GM19372 (cell line): Measurements from ENCODE around the gene CRB3.

Experiments used
- ATAC-seq: cut with Tn5 transposase; IDR thresholded peaks from one replicate; pipeline ENCODE4 v1.9.1; 2021; ENCODE audit warnings: mild to moderate bottlenecking, low read depth, moderate library complexity; ENCODE audit not compliant: unreplicated experiment

The CRB3 gene

DNA sequence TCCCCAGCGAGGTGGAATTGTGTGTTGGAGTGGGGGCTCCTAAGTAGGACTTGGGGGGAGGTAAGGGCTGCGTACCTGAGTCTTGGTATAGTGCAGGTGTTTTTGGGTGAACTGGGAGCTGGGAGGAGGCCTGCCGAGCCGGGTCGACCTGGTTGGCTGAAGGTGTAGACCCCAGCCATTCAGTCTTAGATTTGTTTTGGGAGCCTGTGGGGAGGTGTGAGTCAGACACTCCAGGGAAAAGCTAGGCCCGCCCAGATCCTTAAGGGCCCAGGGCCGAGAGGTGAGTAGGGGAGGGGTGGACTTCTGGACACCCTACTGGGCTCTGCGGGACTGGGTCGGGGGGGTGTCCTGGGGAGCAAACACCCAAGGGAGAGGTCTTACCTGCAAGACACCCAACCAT is 935 bp downstream of the CRB3 start:
- no peak for ATAC-seq

GRCh38 chr19:6465663-6466062 is 1.6 kb downstream of the CRB3 start:
- no peak for ATAC-seq

DNA sequence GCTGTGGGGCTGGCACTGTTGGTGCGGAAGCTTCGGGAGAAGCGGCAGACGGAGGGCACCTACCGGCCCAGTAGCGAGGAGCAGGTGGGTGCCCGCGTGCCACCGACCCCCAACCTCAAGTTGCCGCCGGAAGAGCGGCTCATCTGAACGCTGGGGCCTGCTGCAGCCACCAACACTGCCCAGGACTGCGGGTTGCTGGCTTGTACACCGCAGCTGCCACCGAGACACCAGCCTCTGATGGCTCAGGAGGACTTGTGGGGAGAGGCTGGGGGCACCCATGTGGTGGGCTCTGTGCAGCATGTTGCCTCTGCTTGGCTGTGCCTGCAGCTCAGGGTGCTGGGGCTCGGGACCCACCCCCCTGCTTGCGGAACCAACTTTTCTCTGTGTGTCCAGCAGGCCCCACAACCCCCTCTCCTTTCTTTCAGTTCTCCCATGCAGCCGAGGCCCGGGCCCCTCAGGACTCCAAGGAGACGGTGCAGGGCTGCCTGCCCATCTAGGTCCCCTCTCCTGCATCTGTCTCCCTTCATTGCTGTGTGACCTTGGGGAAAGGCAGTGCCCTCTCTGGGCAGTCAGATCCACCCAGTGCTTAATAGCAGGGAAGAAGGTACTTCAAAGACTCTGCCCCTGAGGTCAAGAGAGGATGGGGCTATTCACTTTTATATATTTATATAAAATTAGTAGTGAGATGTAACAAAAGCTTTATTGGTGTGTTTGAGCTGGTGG is 2.6 kb downstream of the CRB3 start:
- ATAC-seq: no peak

- ATAC-seq: no peak
These were observed 3.3 kb downstream of the CRB3 start for GRCh38 chr19:6467384-6467783.

- no peak for ATAC-seq
These were observed 6.1 kb downstream of the CRB3 start for GRCh38 chr19:6470173-6470572.

- no peak for ATAC-seq
These were observed 7.0 kb downstream of the CRB3 start for GRCh38 chr19:6471076-6471475.

DNA sequence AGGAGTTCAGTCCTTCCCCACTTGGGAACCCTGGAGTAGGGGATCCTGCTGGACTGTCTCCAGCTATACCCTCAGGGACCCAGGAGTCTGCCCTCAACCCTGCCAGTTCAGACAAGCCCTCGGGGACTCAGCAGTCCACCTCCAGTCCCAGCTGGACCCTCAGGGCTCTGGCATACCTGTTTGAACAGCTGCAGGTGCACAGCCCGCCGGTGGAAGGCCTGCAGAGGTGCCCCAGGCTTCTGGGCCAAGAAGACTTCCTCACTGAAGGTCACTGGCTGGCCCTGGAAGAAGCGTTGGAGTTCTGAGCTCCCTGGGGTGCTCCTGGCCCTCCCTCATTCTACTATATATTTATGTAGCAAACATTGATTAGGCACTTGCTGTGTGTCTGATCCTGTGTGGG is 8.6 kb downstream of the CRB3 start:
- ATAC-seq: no peak

GRCh38 chr19:6473647-6474046 is 9.6 kb downstream of the CRB3 start:
- ATAC-seq: no peak

GRCh38 chr19:6475321-6476108 is 11.4 kb downstream of the CRB3 start:
- no peak for ATAC-seq

DNA sequence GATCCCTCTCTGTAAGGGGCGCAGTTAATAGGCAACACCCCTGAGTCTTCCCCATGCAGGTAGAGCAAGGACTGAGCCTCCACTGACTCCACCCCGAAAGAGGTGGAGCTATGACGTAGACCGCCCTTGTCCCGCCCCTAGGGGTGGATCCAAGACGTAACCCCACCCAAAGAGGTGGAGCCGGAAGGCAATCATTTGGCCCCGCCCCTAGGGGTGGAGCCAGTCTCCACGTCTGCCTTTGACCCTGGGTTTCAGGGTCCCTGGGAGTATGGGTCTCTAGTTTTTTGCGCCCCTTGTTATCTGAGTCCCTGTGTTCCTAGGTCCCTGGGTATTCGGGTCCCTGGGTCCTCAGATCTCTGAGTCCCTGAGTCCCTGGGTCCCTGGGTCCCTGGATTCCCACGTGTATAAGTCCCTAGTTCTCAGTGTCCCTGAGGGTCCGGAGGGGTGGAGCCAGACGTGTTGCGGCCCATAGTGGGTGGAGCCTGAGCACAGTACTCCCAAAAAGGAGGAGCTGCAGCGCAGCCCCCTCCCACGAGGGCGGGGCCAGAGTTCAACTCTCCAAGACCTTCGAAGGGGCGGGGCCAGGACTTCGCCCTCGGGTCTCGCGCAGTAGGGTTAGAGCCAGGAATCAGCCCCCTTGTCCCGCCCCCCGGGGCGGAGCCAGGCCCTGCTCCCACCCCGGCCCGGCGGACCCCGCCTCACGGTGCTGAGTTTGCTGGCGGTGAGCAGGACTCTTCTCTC is 12.3 kb downstream of the CRB3 start:
- ATAC-seq: no peak

DNA sequence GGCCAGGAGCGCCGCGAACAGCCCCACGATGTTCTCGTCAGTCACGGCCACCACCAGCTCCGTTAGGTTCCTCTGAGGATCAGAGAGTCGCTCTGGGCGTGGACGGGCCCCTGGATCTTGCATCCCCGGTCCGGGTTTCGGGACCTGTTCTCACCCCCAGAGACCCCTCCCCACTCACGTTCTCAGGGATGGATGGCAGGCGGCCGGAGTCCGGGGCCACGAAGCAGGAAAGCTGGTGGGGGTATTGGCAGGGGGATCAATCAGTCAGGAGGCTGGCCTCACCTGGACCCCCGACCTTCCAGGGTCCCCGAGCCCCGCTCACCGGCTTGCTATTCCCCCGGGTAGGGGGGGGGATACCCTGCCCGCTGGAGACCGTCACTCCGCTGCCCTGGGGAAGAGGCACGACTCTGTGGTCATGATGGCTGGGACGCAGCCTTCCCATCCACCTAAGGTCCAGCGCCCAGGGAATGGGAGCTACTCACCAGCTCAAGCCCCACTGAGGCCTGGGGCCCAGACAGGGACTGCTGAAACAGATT is 12.9 kb downstream of the CRB3 start:
- ATAC-seq: no peak

DNA sequence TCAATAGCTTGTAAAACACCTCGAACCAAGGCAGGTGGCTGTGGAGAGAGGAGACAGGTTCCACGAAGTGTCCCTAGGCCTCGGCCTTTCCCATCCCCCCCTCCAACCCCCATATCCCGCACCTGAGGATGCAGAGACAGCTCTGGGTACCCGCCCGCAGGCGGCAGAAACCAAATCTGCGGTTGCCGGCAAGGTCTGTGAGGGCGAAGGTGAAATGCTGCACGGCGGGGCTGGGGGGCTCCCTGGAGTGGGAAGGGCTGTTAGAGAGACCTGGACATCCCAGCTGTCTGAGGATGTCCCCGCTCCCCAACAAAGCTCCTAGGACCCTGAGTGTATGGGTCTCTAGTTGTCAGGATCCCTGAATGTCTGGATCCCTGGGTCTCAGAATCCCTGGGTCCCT is 14.7 kb downstream of the CRB3 start:
- ATAC-seq: no peak

- ATAC-seq: no peak
These were observed 15.8 kb downstream of the CRB3 start for GRCh38 chr19:6479836-6480398.

DNA sequence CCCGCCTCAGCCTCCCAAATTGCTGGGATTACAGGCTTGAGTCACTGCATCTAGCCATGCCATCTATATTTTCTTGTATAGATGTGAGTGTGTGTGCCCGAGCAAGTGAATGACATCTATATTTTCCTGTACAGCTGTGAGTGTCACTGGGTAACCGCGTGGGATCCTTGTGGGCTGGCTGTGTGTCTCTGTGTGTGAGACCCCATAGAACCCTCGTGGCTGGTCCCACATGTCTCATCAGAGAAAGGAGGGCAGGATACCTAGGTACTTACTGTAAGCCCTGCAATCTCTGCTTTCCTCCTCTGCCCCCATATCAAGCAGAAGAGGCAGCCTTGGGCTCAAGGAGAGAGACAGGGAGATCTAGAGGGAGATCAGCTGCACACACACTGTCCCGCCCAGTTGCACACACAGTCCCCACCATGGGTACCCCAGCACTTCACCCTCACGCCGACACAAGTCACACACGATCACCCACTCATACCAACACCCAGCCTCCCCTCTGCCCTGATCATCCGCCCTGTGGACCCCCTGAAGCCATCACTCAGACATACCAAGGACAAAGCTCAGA is 16.9 kb downstream of the CRB3 start:
- ATAC-seq: peak; percentile 19

GRCh38 chr19:6481541-6482342 is 17.7 kb downstream of the CRB3 start, which contains the start of gene DENND1C:
DENND1C (minus strand) TSS chr19:6481787; CDS start chr19:6481695, 92 bp downstream.
- ATAC-seq: peak; percentile 53

GRCh38 chr19:6482343-6482686 is 18.2 kb downstream of the CRB3 start:
- ATAC-seq: no peak

DNA sequence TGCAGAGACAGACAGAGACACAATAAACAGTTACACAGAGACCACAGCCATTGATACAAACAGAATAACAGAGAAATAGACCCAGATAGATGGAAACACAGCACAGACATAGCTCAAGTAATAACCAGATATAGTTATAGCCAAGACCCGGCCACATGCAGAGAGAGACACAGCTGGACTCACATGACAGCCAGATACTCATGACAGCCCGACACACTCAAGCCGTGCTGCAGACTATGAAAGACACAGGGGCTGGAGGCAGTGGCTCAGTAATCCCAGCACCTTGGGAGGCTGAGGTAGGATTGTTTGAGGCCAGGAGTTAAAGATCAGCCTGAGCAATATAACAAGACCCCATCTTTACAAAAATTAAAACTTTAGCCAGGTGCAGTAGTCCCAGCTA is 19.2 kb downstream of the CRB3 start:
- no peak for ATAC-seq

DNA sequence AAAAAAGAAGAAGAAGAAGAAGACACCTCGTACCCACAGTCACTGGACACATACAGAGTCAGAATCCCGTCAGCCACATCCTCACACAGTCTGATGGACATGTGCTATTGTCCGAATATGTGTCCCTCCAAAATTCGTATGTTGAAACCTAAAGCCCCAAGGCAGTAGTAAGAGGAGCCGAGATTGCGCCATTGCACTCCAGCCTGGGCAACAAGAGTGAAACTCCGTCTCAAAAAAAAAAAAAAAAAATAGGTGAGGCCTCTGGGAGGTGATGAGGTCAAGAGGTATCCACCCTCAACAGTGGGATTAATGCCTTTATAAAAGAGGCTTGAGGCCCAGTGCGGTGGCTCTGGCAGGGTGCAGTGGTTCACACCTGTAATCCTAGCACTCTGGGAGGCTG is 20.2 kb downstream of the CRB3 start:
- ATAC-seq: no peak

- ATAC-seq: no peak
These were observed 20.8 kb downstream of the CRB3 start for GRCh38 chr19:6484831-6485230.
